ENCODE measurements around the gene MARVELD2.
"Not testable (repeated sequence)": the region's sequence is repeated elsewhere in the genome, so short reads cannot be mapped to it uniquely, and the experiment has no call there.

The MARVELD2 gene

GRCh38 chr5:69414885-69415583 lies at the start of gene MARVELD2:
Gene MARVELD2, plus strand, starts transcription at chr5:69415116. Its CDS starts 4,270 bp downstream, at chr5:69419386.
- DNase-seq (ENCODE audit: low read depth in 2 of 2): peak; percentile 13 to 45

GRCh38 chr5:69367697-69368279 lies 47.1 kb upstream of the MARVELD2 start:
- no peak for DNase-seq (ENCODE audit: low read depth in 2 of 2)

GRCh38 chr5:69368458-69369339 lies 46.2 kb upstream of the MARVELD2 start:
- DNase-seq (ENCODE audit: low read depth in 2 of 2): no peak

- DNase-seq (ENCODE audit: low read depth in 2 of 2): peak; percentile 82 to 89
Observed at GRCh38 chr5:69369340-69370121, 45.4 kb upstream of the MARVELD2 start, which contains the start of the genes AK6, RAD17 and TAF9. Gene AK6, minus strand, starts transcription at chr5:69369520. Its CDS starts 30 bp downstream, at chr5:69369490. Gene RAD17, plus strand, starts transcription at chr5:69369818. Its CDS starts 2,391 bp downstream, at chr5:69372209. Gene TAF9, minus strand, starts transcription at chr5:69369520. Its CDS starts 3,783 bp downstream, at chr5:69365737.

- DNase-seq (ENCODE audit: low read depth in 2 of 2): not testable (repeated sequence)
Observed at GRCh38 chr5:69370335-69370734, 44.6 kb upstream of the MARVELD2 start.

- no peak for DNase-seq (ENCODE audit: low read depth in 2 of 2)
Observed at GRCh38 chr5:69372394-69372793, 42.5 kb upstream of the MARVELD2 start.

- no peak for DNase-seq (ENCODE audit: low read depth in 2 of 2)
Observed at GRCh38 chr5:69374911-69375446, 39.9 kb upstream of the MARVELD2 start.

GRCh38 chr5:69378376-69378775 lies 36.5 kb upstream of the MARVELD2 start:
- DNase-seq (ENCODE audit: low read depth in 2 of 2): no peak

- DNase-seq (ENCODE audit: low read depth in 2 of 2): no peak
Observed at GRCh38 chr5:69404659-69405330, 10.1 kb upstream of the MARVELD2 start.

GRCh38 chr5:69415584-69415958 lies 655 bp downstream of the MARVELD2 start:
- DNase-seq (ENCODE audit: low read depth in 2 of 2): no peak

- no peak for DNase-seq (ENCODE audit: low read depth in 2 of 2)
Observed at GRCh38 chr5:69416180-69416579, 1.3 kb downstream of the MARVELD2 start.

- no peak for DNase-seq (ENCODE audit: low read depth in 2 of 2)
Observed at GRCh38 chr5:69416699-69417098, 1.8 kb downstream of the MARVELD2 start.

- DNase-seq (ENCODE audit: low read depth in 2 of 2): no peak
Observed at GRCh38 chr5:69418554-69418953, 3.6 kb downstream of the MARVELD2 start.

GRCh38 chr5:69431424-69432303 lies 16.7 kb downstream of the MARVELD2 start:
- DNase-seq (ENCODE audit: low read depth in 2 of 2): no peak

- no peak for DNase-seq (ENCODE audit: low read depth in 2 of 2)
Observed at GRCh38 chr5:69432412-69433206, 17.7 kb downstream of the MARVELD2 start.

GRCh38 chr5:69435276-69435884 lies 20.5 kb downstream of the MARVELD2 start:
- not testable (repeated sequence) for DNase-seq (ENCODE audit: low read depth in 2 of 2)

GRCh38 chr5:69444127-69444754 lies 29.3 kb downstream of the MARVELD2 start:
- no peak for DNase-seq (ENCODE audit: low read depth in 2 of 2)

GRCh38 chr5:69449511-69449910 lies 34.6 kb downstream of the MARVELD2 start:
- no peak for DNase-seq (ENCODE audit: low read depth in 2 of 2)
